ENCODE results near the gene SLC28A3. TPM values are rescaled to one million over a fixed set of nuclear protein-coding genes. Genes with fewer than 3 reads are reported as not detected.

SLC28A3 gene
- total RNA-seq, 6 donors from 2014 or later = 0.11 to 3.6 (median 0.38) TPM

DNA sequence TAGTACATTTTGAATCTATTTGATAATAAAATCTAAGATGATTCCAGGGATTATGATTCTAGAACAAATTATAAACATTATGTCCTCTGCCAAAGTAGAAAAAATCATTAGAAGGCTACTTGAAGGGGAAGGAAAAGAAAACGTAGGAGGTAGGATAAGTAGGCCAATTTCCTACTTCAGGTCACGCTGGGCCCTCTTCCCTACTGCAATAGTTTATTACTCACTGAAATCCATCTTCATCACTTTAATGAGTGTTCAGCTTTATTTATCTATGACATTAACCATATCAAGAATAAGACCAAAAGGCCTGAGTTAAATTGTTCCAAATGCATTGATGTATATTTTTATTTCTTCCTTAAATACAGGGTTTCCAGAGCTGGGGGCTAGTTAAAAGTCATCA, 21.6 kb downstream of the SLC28A3 start:
- ATAC-seq (ENCODE audit: low FRiP score in 2 of 2) (no peak), DNase-seq (no peak)
- Histone ChIP-seq H3K27me3 (no peaks in the 10 kb centered on the region), H3K9me3 (no peaks in the 10 kb centered on the region), H3K4me1 (peaks cover 0 to 9% (median 0%) of the 10 kb centered on the region in 4 donors), H3K36me3 (no peaks in the 10 kb centered on the region), H3K4me3 (no peak overlapping the region), H3K27ac (no peak overlapping the region)
- no peak for TF ChIP-seq POLR2A (IDR thresholded peaks at IDR 0.05)
- TF ChIP-seq, protein P1, sequence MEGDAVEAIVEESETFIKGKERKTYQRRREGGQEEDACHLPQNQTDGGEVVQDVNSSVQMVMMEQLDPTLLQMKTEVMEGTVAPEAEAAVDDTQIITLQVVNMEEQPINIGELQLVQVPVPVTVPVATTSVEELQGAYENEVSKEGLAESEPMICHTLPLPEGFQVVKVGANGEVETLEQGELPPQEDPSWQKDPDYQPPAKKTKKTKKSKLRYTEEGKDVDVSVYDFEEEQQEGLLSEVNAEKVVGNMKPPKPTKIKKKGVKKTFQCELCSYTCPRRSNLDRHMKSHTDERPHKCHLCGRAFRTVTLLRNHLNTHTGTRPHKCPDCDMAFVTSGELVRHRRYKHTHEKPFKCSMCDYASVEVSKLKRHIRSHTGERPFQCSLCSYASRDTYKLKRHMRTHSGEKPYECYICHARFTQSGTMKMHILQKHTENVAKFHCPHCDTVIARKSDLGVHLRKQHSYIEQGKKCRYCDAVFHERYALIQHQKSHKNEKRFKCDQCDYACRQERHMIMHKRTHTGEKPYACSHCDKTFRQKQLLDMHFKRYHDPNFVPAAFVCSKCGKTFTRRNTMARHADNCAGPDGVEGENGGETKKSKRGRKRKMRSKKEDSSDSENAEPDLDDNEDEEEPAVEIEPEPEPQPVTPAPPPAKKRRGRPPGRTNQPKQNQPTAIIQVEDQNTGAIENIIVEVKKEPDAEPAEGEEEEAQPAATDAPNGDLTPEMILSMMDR (IDR thresholded peaks at IDR 0.05) = no peak
- TF ChIP-seq EP300 (IDR thresholded peaks at IDR 0.05) = no peak
- no peak for TF ChIP-seq POLR2AphosphoS5 (IDR thresholded peaks at IDR 0.05)
- WGBS, 2 donors = 76 to 78% methylated on average over 2 of the region's 2 CpGs

DNA sequence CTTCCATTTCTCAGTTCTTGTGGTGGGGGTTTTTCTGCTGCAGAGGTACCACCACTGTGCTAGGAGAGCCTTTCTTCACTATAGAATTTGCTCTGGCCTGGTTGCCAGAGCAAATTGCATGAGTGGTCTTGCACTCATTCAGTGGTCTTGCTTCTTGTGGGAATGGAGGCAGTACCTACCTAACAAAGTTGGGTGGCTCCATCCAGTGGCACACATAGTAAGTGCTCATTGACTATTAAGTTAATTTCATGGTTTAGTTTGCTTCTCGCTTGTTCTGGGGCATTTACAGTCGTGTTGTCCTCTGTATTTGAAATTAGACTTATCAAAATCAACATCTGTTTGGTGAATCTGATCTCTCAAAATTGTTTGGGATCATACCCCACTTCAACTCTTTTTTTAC, 23.0 kb downstream of the SLC28A3 start:
- H3K4me1 ChIP-seq = peaks cover 0 to 9% (median 0%) of the 10 kb centered on the region in 4 donors
- TF ChIP-seq POLR2AphosphoS5 (IDR thresholded peaks at IDR 0.05) (no peak), EP300 (IDR thresholded peaks at IDR 0.05) (no peak), POLR2A (IDR thresholded peaks at IDR 0.05) (no peak)
- TF ChIP-seq, protein P1 (IDR thresholded peaks at IDR 0.05) = no peak
- no peaks in the 10 kb centered on the region for H3K27me3 ChIP-seq
- ATAC-seq (ENCODE audit: low FRiP score in 2 of 2) (no peak), DNase-seq (no peak)
- H3K27ac ChIP-seq = no peak overlapping the region
- H3K9me3 ChIP-seq = no peaks in the 10 kb centered on the region
- WGBS, 2 donors = 84 to 93% methylated on average over 2 of the region's 2 CpGs
- H3K36me3 ChIP-seq = no peaks in the 10 kb centered on the region
- H3K4me3 ChIP-seq = no peak overlapping the region

DNA sequence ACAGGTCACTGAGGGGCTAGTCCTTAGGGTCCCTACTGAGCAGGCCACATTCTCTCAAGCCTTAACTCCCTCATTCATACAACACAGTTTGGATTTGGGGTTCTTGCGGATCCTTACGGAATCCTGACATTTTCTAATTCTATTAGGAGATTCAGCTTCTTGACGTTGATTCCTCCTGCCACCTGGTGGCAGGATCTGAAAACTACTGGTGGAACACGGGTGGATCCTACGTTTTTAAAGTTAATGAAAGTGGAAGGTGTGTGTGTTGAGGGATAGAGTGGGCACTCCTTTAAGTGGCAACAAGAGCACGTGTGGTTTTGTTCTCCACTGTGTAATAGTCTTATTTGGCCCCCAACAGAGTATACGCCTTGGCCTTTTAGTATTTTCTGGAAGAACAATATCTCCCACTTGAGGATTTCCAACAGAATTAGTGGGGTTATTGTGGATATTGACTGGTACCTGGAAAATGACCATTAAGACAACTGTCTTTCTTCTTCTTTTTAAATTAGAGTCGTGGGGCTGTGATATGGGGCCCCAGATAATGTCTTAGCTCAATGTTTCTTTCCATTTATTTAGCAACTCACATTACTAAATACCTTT, 25.2 kb downstream of the SLC28A3 start:
- peak in 1 of 2 donors; percentile 77 for ATAC-seq (ENCODE audit: low FRiP score in 2 of 2)
- Histone ChIP-seq H3K9me3 (no peaks in the 10 kb centered on the region), H3K4me1 (peaks cover 0 to 9% (median 0%) of the 10 kb centered on the region in 4 donors), H3K27me3 (no peaks in the 10 kb centered on the region), H3K36me3 (no peaks in the 10 kb centered on the region), H3K27ac (no peak overlapping the region), H3K4me3 (no peak overlapping the region)
- TF ChIP-seq POLR2AphosphoS5 (IDR thresholded peaks at IDR 0.05) (no peak), EP300 (IDR thresholded peaks at IDR 0.05) (no peak)
- TF ChIP-seq, protein P1 (IDR thresholded peaks at IDR 0.05) = peak; percentile 69 to 79 (median 74)
- peak in 1 of 2 donors; percentile 50 for DNase-seq
- 11% methylated on average over 8 of the region's 8 CpGs for WGBS, 2 donors

DNA sequence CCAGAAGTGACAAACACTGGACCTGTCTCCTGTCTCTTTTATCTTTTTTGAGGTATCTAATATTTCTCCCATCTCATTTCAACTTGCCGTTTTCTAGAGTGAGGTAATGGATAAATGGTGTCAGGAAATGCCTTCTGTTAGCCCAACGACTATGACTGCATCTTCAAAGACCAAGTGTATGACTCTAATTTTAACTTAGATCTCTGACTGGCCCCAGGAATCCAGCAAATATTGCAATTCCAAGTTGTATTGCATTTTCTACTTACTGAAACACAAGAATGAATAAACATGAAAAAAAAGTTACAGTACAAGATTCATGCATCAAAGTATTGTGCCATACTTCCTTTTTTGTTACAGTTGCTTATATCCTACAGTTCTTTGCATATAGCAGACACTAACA, 26.3 kb downstream of the SLC28A3 start:
- no peaks in the 10 kb centered on the region for H3K27me3 ChIP-seq
- DNase-seq (no peak), ATAC-seq (ENCODE audit: low FRiP score in 2 of 2) (no peak)
- H3K4me3 ChIP-seq = no peak overlapping the region
- no peaks in the 10 kb centered on the region for H3K36me3 ChIP-seq
- H3K9me3 ChIP-seq = no peaks in the 10 kb centered on the region
- peaks cover 0 to 9% (median 0%) of the 10 kb centered on the region in 4 donors for H3K4me1 ChIP-seq
- 40 to 46% methylated on average over 2 of the region's 2 CpGs for WGBS, 2 donors
- H3K27ac ChIP-seq = no peak overlapping the region
- TF ChIP-seq POLR2A (IDR thresholded peaks at IDR 0.05) (no peak), POLR2AphosphoS5 (IDR thresholded peaks at IDR 0.05) (no peak), EP300 (IDR thresholded peaks at IDR 0.05) (no peak)
- TF ChIP-seq, protein P1 (IDR thresholded peaks at IDR 0.05) = no peak

DNA sequence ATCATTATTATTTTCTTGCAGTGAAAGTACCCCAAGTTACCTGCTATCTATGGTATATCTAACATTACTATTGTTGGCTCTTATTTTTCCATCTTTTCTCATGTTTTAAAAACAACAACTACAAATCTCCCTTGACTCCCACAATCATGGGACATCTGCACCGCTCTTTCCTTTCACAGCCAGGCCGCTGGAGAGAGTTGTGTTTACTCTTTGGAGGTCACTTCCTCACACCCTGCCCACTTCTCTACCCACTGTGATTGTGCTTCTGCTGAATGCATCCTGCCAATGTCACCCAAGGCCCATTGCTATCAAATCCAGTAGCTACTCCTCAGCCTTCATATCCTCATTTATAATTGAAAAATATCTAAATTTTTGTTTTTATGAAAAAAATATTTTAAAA, 29.7 kb downstream of the SLC28A3 start:
- H3K4me3 ChIP-seq = no peak overlapping the region
- DNase-seq = no peak
- H3K27ac ChIP-seq = no peak overlapping the region
- no peaks in the 10 kb centered on the region for H3K9me3 ChIP-seq
- no peaks in the 10 kb centered on the region for H3K27me3 ChIP-seq
- no peaks in the 10 kb centered on the region for H3K36me3 ChIP-seq
- TF ChIP-seq EP300 (IDR thresholded peaks at IDR 0.05) = no peak
- TF ChIP-seq POLR2A (IDR thresholded peaks at IDR 0.05) = no peak
- TF ChIP-seq POLR2AphosphoS5 (IDR thresholded peaks at IDR 0.05) = no peak
- TF ChIP-seq, protein P1 (IDR thresholded peaks at IDR 0.05) = no peak
- peaks cover 0 to 9% (median 2%) of the 10 kb centered on the region in 4 donors for H3K4me1 ChIP-seq
- no peak for ATAC-seq (ENCODE audit: low FRiP score in 2 of 2)
- WGBS, 2 donors = 34 to 47% methylated on average over 2 of the region's 2 CpGs

Data from upper lobe of left lung (tissue), 6 donors.